ENCODE results near the gene DBNDD1.

DNA sequence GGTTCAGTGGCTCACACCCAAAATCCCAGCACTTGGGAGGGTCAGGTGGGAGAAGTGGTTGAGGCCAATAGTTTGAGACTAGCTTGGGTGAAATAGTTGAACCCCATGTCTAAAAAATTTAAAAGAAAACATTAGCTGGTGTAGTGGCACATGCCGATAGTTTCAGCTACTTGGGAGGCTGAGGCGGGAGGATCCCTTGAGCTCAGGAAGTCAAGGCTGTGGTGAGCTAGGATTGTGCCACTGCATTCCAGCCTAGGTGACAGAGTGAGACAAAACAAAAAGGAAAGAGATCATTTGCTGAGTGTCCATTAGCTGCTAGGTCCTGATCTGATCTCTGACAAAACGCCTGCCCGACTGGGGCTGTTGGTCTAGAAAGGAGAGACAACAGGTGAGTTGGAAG, 14.1 kb upstream of the DBNDD1 start:
- TF ChIP-seq POLR2A (IDR thresholded peaks at IDR 0.05; ENCODE audit: low read length) (no peak), GATA1 (IDR thresholded peaks at IDR 0.05; ENCODE audit: low read depth, low read length) (no peak)

Measured in erythroblast (primary cell).